ENCODE data around the gene C3orf49. TPM values are rescaled to one million over a fixed set of nuclear protein-coding genes. Genes with fewer than 3 reads are reported as not detected.

The C3orf49 gene, protein sequence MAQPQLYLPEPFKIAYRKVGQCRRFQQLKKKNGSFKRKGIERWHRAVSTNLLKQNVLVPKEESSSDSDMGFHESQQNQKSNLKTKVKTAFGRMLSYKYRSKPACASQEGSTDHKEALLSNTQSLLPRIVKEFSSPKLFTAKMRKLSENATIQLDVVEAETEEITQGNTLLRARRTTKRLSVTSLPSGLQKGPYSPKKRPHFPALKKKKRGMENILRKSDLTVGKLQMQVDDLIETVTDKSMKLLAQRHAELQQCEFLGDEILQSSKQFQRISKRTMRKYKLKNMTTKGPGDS
- total RNA-seq: not detected in 2 replicates

DNA sequence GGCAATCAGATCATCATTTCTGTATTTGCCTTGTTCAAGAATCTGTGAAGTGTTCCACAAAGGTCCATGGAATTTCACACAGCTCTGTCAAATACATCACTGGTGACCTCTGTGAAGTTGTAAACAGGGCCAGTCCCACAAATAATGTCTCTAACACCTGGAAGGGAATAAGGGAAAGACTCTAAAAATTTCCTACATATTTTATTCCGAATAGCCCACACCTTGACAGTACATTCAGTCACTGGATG is at the start of gene C3orf49:
C3orf49 (plus strand) TSS at position 149 of the 248 bp plus-strand sequence. CDS start 173 bp downstream, outside the sequence.

DNA sequence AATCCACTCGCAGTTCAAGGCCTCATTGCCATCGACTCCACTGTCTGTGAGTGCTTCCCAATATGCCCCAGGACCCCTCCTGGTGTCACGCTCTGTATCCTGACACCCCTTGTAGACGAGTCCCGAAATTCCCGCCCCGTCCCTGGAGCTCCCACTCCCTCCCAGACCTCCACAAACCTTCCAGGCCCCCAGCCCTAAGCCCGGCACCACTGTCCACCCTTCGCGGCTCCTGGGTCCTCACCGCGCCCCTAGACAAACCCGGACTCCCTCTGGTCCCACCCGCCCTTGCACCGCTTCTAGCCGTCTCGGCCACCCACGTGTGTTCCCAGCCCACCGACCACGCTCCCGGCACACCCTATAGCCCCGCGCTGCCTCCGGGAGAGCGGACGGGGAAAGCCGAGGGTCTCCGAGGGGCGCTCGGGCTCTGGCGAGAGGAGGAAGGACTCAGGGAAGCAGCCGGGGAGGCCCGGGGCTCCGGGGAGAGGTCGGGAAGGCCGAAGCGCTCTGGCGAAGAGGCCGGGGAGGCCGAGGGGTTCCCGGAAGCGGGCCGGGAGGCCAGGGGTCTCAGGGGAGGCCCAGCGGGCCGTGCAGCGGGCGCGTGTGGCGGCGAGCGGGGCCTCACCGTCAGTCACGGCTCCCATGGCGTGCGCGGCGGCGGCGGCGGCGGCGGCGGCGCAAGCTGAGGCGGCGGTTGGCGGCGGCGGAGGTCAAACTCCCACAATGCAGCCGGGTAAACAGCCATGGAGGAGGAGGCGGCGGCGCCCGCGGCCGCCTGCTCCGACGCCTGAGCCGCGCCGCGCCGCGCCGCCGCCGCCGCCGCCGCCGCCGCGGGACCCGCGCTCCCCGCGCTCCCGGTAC is 44.3 kb downstream of the C3orf49 start, which contains the start of the genes ATXN7 and THOC7:
ATXN7 (plus strand) TSS at position 718 of the 858 bp plus-strand sequence. CDS start 48,732 bp downstream, outside the sequence.
THOC7 (minus strand) TSS at position 656 of the 858 bp plus-strand sequence; CDS start at position 641, 15 bp downstream.

Other genes with a start within 250 kb of the C3orf49 start
- not detected in 2 replicates for gene SNTN, start 166.6 kb upstream of the C3orf49 start, total RNA-seq
- gene THOC7, start 44.5 kb downstream of the C3orf49 start, total RNA-seq: 43.5 and 71.7 TPM in 2 replicates
- gene ATXN7, start 44.6 kb downstream of the C3orf49 start, total RNA-seq: 5.8 and 13.4 TPM in 2 replicates
- not detected in 2 replicates for gene SCAANT1, start 93.1 kb downstream of the C3orf49 start, total RNA-seq
- gene PSMD6, start 204.2 kb downstream of the C3orf49 start, total RNA-seq: 125 and 150 TPM in 2 replicates

Measured in epithelial cell of umbilical artery (primary cell).